Measurements from ENCODE around the gene ZNF581. TPM values are rescaled to one million over a fixed set of nuclear protein-coding genes. Genes with fewer than 3 reads are reported as not detected.

ZNF581 gene
- total RNA-seq, 1 donor from 2014 or later = 30.0 TPM

GRCh38 chr19:55671054-55671378, 27.6 kb downstream of the ZNF581 start:
- H3K9ac ChIP-seq (ENCODE audit: low read length) = no peak overlapping the region
- peaks cover 90% of the 10 kb centered on the region for H3K79me2 ChIP-seq (ENCODE audit: insufficient read depth, low read length)
- H3K36me3 Mint-ChIP-seq (ENCODE audit: low read depth, unreplicated experiment) = peaks cover 3% of the 10 kb centered on the region
- H3K4me3 ChIP-seq (ENCODE audit: insufficient read depth, low read depth, low read length) = no peak overlapping the region
- TF ChIP-seq EZH2 (IDR thresholded peaks at IDR 0.05; ENCODE audit: insufficient read depth, low read length) = no peak
- TF ChIP-seq CTCF (IDR thresholded peaks at IDR 0.05; ENCODE audit: insufficient read depth, low read depth, low read length) = no peak
- H3K9me3 Mint-ChIP-seq (ENCODE audit: unreplicated experiment) = peaks cover 1% of the 10 kb centered on the region
- FAIRE-seq (no peak), DNase-seq (ENCODE audit: low read depth) (no peak)
- H3K27ac ChIP-seq (ENCODE audit: low read depth, low read length) = no peak overlapping the region
- peaks cover 7% of the 10 kb centered on the region for H3K36me3 ChIP-seq (ENCODE audit: insufficient read depth, low read length)
- no peaks in the 10 kb centered on the region for H3K9me3 ChIP-seq (ENCODE audit: insufficient read depth, low read depth, low read length)
- no peak overlapping the region for H3K27ac Mint-ChIP-seq (ENCODE audit: unreplicated experiment)
- no peak overlapping the region for H3K4me3 Mint-ChIP-seq (ENCODE audit: unreplicated experiment)
- H3K27me3 ChIP-seq (ENCODE audit: insufficient read depth, low read length) = no peaks in the 10 kb centered on the region
- no peak overlapping the region for H2AFZ ChIP-seq (ENCODE audit: low read depth, low read length)
- H3K4me2 ChIP-seq (ENCODE audit: low read length) = no peak overlapping the region
- no peaks in the 10 kb centered on the region for H3K27me3 Mint-ChIP-seq (ENCODE audit: low read depth, unreplicated experiment)
- peaks cover 18% of the 10 kb centered on the region for H3K4me1 Mint-ChIP-seq (ENCODE audit: low read depth, unreplicated experiment)
- peaks cover 87% of the 10 kb centered on the region for H4K20me1 ChIP-seq (ENCODE audit: insufficient read depth, low read length)
- H3K4me1 ChIP-seq (ENCODE audit: insufficient read depth, low read length) = peaks cover 13% of the 10 kb centered on the region

- Histone ChIP-seq H3K36me3 (ENCODE audit: insufficient read depth, low read length) (peaks cover 3% of the 10 kb centered on the region), H3K79me2 (ENCODE audit: insufficient read depth, low read length) (peaks cover 90% of the 10 kb centered on the region), H2AFZ (ENCODE audit: low read depth, low read length) (no peak overlapping the region), H3K9ac (ENCODE audit: low read length) (no peak overlapping the region), H4K20me1 (ENCODE audit: insufficient read depth, low read length) (peaks cover 87% of the 10 kb centered on the region), H3K27ac (ENCODE audit: low read depth, low read length) (no peak overlapping the region), H3K4me2 (ENCODE audit: low read length) (peak overlapping the region; percentile 9), H3K4me1 (ENCODE audit: insufficient read depth, low read length) (peaks cover 24% of the 10 kb centered on the region), H3K9me3 (ENCODE audit: insufficient read depth, low read depth, low read length) (no peaks in the 10 kb centered on the region), H3K27me3 (ENCODE audit: insufficient read depth, low read length) (no peaks in the 10 kb centered on the region), H3K4me3 (ENCODE audit: insufficient read depth, low read depth, low read length) (no peak overlapping the region)
- Mint-ChIP-seq H3K36me3 (ENCODE audit: low read depth, unreplicated experiment) (peaks cover 3% of the 10 kb centered on the region), H3K4me1 (ENCODE audit: low read depth, unreplicated experiment) (peaks cover 29% of the 10 kb centered on the region), H3K27ac (ENCODE audit: unreplicated experiment) (peak overlapping the region; percentile 53), H3K9me3 (ENCODE audit: unreplicated experiment) (peaks cover 1% of the 10 kb centered on the region), H3K4me3 (ENCODE audit: unreplicated experiment) (peak overlapping the region; percentile 11), H3K27me3 (ENCODE audit: low read depth, unreplicated experiment) (no peaks in the 10 kb centered on the region)
- TF ChIP-seq CTCF (IDR thresholded peaks at IDR 0.05; ENCODE audit: insufficient read depth, low read depth, low read length) (no peak), EZH2 (IDR thresholded peaks at IDR 0.05; ENCODE audit: insufficient read depth, low read length) (no peak)
- FAIRE-seq (no peak), DNase-seq (ENCODE audit: low read depth) (no peak)
Observed at GRCh38 chr19:55672418-55672817, 29.0 kb downstream of the ZNF581 start.

GRCh38 chr19:55673465-55673864, 30.0 kb downstream of the ZNF581 start:
- no peak overlapping the region for H2AFZ ChIP-seq (ENCODE audit: low read depth, low read length)
- peaks cover 3% of the 10 kb centered on the region for H3K36me3 ChIP-seq (ENCODE audit: insufficient read depth, low read length)
- Mint-ChIP-seq H3K36me3 (ENCODE audit: low read depth, unreplicated experiment) (peaks cover 9% of the 10 kb centered on the region), H3K4me3 (ENCODE audit: unreplicated experiment) (peak overlapping the region; percentile 76), H3K27me3 (ENCODE audit: low read depth, unreplicated experiment) (no peaks in the 10 kb centered on the region), H3K9me3 (ENCODE audit: unreplicated experiment) (peaks cover 1% of the 10 kb centered on the region), H3K4me1 (ENCODE audit: low read depth, unreplicated experiment) (peaks cover 31% of the 10 kb centered on the region), H3K27ac (ENCODE audit: unreplicated experiment) (peak overlapping the region; percentile 93)
- H3K4me3 ChIP-seq (ENCODE audit: insufficient read depth, low read depth, low read length) = no peak overlapping the region
- H3K27ac ChIP-seq (ENCODE audit: low read depth, low read length) = no peak overlapping the region
- no peaks in the 10 kb centered on the region for H3K9me3 ChIP-seq (ENCODE audit: insufficient read depth, low read depth, low read length)
- peak overlapping the region; percentile 8 for H3K4me2 ChIP-seq (ENCODE audit: low read length)
- no peak overlapping the region for H3K9ac ChIP-seq (ENCODE audit: low read length)
- no peaks in the 10 kb centered on the region for H3K27me3 ChIP-seq (ENCODE audit: insufficient read depth, low read length)
- peaks cover 91% of the 10 kb centered on the region for H3K79me2 ChIP-seq (ENCODE audit: insufficient read depth, low read length)
- peaks cover 24% of the 10 kb centered on the region for H3K4me1 ChIP-seq (ENCODE audit: insufficient read depth, low read length)
- peaks cover 87% of the 10 kb centered on the region for H4K20me1 ChIP-seq (ENCODE audit: insufficient read depth, low read length)
- no peak for TF ChIP-seq CTCF (IDR thresholded peaks at IDR 0.05; ENCODE audit: insufficient read depth, low read depth, low read length)
- no peak for TF ChIP-seq EZH2 (IDR thresholded peaks at IDR 0.05; ENCODE audit: insufficient read depth, low read length)
- DNase-seq (ENCODE audit: low read depth) (no peak), FAIRE-seq (no peak)
